RCC 7860 (cell line): ENCODE measurements around the gene PDLIM5.
"Not testable (repeated sequence)": the region's sequence is repeated elsewhere in the genome, so short reads cannot be mapped to it uniquely, and the experiment has no call there.

Source experiments
- DNase-seq: peaks from one replicate; pipeline ENCODE4 v3.0.0-alpha.2; 2015; ENCODE audit warnings: low spot score
- FAIRE-seq: peaks from 2 replicates; lab custom pipeline; 2012; peaks lifted over from hg19 to GRCh38; lab: Jason Lieb, UNC

The PDLIM5 gene

GRCh38 chr4:94451695-94452475 is at the start of gene PDLIM5:
Gene PDLIM5 (plus strand): TSS chr4:94451942. CDS start chr4:94455289, 3,347 bp downstream.
- FAIRE-seq (no peak), DNase-seq (peak; percentile 77)

GRCh38 chr4:94402439-94402838 is 49.3 kb upstream of the PDLIM5 start:
- not testable (repeated sequence) for DNase-seq, FAIRE-seq

- DNase-seq (no peak), FAIRE-seq (no peak)
Observed at GRCh38 chr4:94403751-94404150, 48.0 kb upstream of the PDLIM5 start.

- DNase-seq (peak; percentile 59), FAIRE-seq (peak; percentile 82)
Observed at GRCh38 chr4:94406668-94407437, 44.9 kb upstream of the PDLIM5 start.

- no peak for FAIRE-seq
- no peak for DNase-seq
Observed at GRCh38 chr4:94407846-94408245, 43.9 kb upstream of the PDLIM5 start.

- FAIRE-seq (no peak), DNase-seq (no peak)
Observed at GRCh38 chr4:94408549-94409374, 43.0 kb upstream of the PDLIM5 start.

GRCh38 chr4:94409375-94409679 is 42.4 kb upstream of the PDLIM5 start:
- FAIRE-seq: no peak

GRCh38 chr4:94409962-94410361 is 41.8 kb upstream of the PDLIM5 start:
- DNase-seq: no peak
- FAIRE-seq: no peak

More at GRCh38 chr4:94409375-94409679, 42.4 kb upstream of the PDLIM5 start:
- no peak for DNase-seq

GRCh38 chr4:94410678-94411206 is 41.0 kb upstream of the PDLIM5 start:
- FAIRE-seq: peak; percentile 89

GRCh38 chr4:94411296-94411695 is 40.4 kb upstream of the PDLIM5 start:
- DNase-seq (no peak), FAIRE-seq (peak; percentile 59)

More at GRCh38 chr4:94410678-94411206, 41.0 kb upstream of the PDLIM5 start:
- peak; percentile 95 for DNase-seq

GRCh38 chr4:94412019-94412657 is 39.6 kb upstream of the PDLIM5 start:
- FAIRE-seq (no peak), DNase-seq (no peak)

- FAIRE-seq (no peak), DNase-seq (peak; percentile 6)
Observed at GRCh38 chr4:94412658-94413038, 39.1 kb upstream of the PDLIM5 start.

GRCh38 chr4:94413085-94413840 is 38.5 kb upstream of the PDLIM5 start:
- no peak for DNase-seq
- FAIRE-seq: no peak

- DNase-seq: no peak
- no peak for FAIRE-seq
Observed at GRCh38 chr4:94414907-94415306, 36.8 kb upstream of the PDLIM5 start.

GRCh38 chr4:94415448-94415847 is 36.3 kb upstream of the PDLIM5 start:
- no peak for DNase-seq
- no peak for FAIRE-seq

- DNase-seq (no peak), FAIRE-seq (no peak)
Observed at GRCh38 chr4:94416335-94416734, 35.4 kb upstream of the PDLIM5 start.

GRCh38 chr4:94416981-94417380 is 34.8 kb upstream of the PDLIM5 start:
- no peak for FAIRE-seq

GRCh38 chr4:94419549-94419948 is 32.2 kb upstream of the PDLIM5 start:
- FAIRE-seq (no peak), DNase-seq (no peak)

More at GRCh38 chr4:94416981-94417380, 34.8 kb upstream of the PDLIM5 start:
- DNase-seq: no peak

- DNase-seq (peak; percentile 36), FAIRE-seq (peak; percentile 94)
Observed at GRCh38 chr4:94419956-94420355, 31.8 kb upstream of the PDLIM5 start.

- FAIRE-seq (no peak), DNase-seq (no peak)
Observed at GRCh38 chr4:94420356-94420755, 31.4 kb upstream of the PDLIM5 start.
